GM12878 (cell line): ENCODE results near the gene NDUFC2. TPM values are rescaled to one million over a fixed set of nuclear protein-coding genes. Genes with fewer than 3 reads are reported as not detected.

Source experiments
- ATAC-seq: fragments of 200-7000 bp; cut with Tn5 transposase; 3 replicates; pipeline ENCODE4 v1.9.1; 2020; ENCODE audit warnings: mild to moderate bottlenecking, moderate library complexity
- BruUV-seq: library from RNA; stranded (reverse); fragments of 400-500 nt; replicated peaks from 2 replicates; lab custom pipeline; 2021; lab: Mats Ljungman, UMichigan
- CTCF ChIA-PET: fragments of 300-600 bp; sonication (Branson Sonifier 250); formaldehyde crosslinking; extraction: SDS; loops from one replicate; lab custom pipeline; 2021; ENCODE audit warnings: inconsistent platforms; lab: Yijun Ruan, JAX
- POLR2A ChIA-PET: fragments of 350-600 bp; formaldehyde crosslinking; extraction: SDS; loops from one replicate; lab custom pipeline; 2021; ENCODE audit warnings: inconsistent platforms; lab: Charles Lee
- RAD21 ChIA-PET: fragments of 300-600 bp; sonication (Branson Sonifier 250); formaldehyde crosslinking; loops from one replicate; lab custom pipeline; 2023; ENCODE audit warnings: antibody characterized with exemption; ENCODE audit not compliant: unreplicated experiment; lab: Charles Lee
- SMC1A ChIA-PET: fragments of 300-600 bp; sonication (Branson Sonifier 250); formaldehyde crosslinking; loops from one replicate; lab custom pipeline; 2023; ENCODE audit not compliant: unreplicated experiment, uncharacterized antibody; lab: Charles Lee
- DNase-seq: peaks from one replicate; pipeline ENCODE4 v3.0.0-alpha.2; 2011; ENCODE audit warnings: low read depth, low spot score
- FAIRE-seq: peaks from 3 replicates; lab custom pipeline; 2011; peaks lifted over from hg19 to GRCh38; lab: Jason Lieb, UNC
- H2AFZ ChIP-seq: 2 replicates; pipeline ENCODE4 v1.6.0; 2011; ENCODE audit warnings: low read depth, low read length, control low read depth; ENCODE audit not compliant: control insufficient read depth
- H3K27ac ChIP-seq: 2 replicates; pipeline ENCODE4 v1.5.1; 2011; ENCODE audit warnings: control low read depth; ENCODE audit not compliant: control insufficient read depth, insufficient read depth
- H3K27me3 ChIP-seq, 2 experiments: replicated peaks in 1 of 2; 2 replicates each; pipeline versions ENCODE4 v1.6.0 to v1.6.1; 2011; ENCODE audit warnings: low read length in 1 of 2; ENCODE audit not compliant: control insufficient read depth in 2 of 2, insufficient read depth in 2 of 2
- H3K36me3 ChIP-seq, 2 experiments: 2 replicates each; pipeline ENCODE4 v1.5.1; 2011; ENCODE audit warnings: low read length in 1 of 2; ENCODE audit not compliant: control insufficient read depth in 2 of 2, insufficient read depth in 2 of 2
- H3K4me1 ChIP-seq: 2 replicates; pipeline ENCODE4 v1.6.1; 2011; ENCODE audit warnings: mild to moderate bottlenecking, low read length, moderate library complexity, mixed read lengths; ENCODE audit not compliant: control insufficient read depth, insufficient read depth
- H3K4me2 ChIP-seq: 2 replicates; pipeline ENCODE4 v1.6.0; 2011; ENCODE audit warnings: control low read depth; ENCODE audit not compliant: control insufficient read depth, insufficient read depth
- H3K4me3 ChIP-seq: fragments of 200-600 bp; sonication (generic); 2 replicates; pipeline ENCODE4 v1.5.1; 2016
- H3K79me2 ChIP-seq: 2 replicates; pipeline ENCODE4 v1.6.0; 2011; ENCODE audit warnings: low read length; ENCODE audit not compliant: control insufficient read depth, insufficient read depth
- H3K9ac ChIP-seq: 2 replicates; pipeline ENCODE4 v1.8.0; 2011; ENCODE audit warnings: low read length, control low read depth, mixed read lengths; ENCODE audit not compliant: control insufficient read depth, insufficient read depth
- H3K9me3 ChIP-seq: replicated peaks from 3 replicates; pipeline ENCODE4 v1.5.1; 2011; ENCODE audit warnings: mild to moderate bottlenecking, low read length; ENCODE audit not compliant: control insufficient read depth, insufficient read depth
- H4K20me1 ChIP-seq: 2 replicates; pipeline ENCODE4 v1.6.0; 2011; ENCODE audit not compliant: control insufficient read depth, insufficient read depth
- ATF7 ChIP-seq: fragments of 450-650 bp; IDR thresholded peaks from 2 replicates; pipeline ENCODE4 v1.6.1; 2016; ENCODE audit warnings: low read depth, mild to moderate bottlenecking
- BCLAF1 ChIP-seq: fragments of 450-650 bp; IDR thresholded peaks from 2 replicates; pipeline ENCODE4 v1.6.1; 2017; ENCODE audit warnings: antibody characterized with exemption, mild to moderate bottlenecking, moderate library complexity
- DPF2 ChIP-seq: fragments of 450-650 bp; IDR thresholded peaks from 2 replicates; pipeline ENCODE4 v1.6.1; 2017; ENCODE audit warnings: mild to moderate bottlenecking
- E2F8 ChIP-seq: fragments of 450-650 bp; IDR thresholded peaks from 2 replicates; pipeline ENCODE4 v1.6.1; 2018; ENCODE audit warnings: mild to moderate bottlenecking, low read depth, moderate library complexity; ENCODE audit not compliant: partially characterized antibody
- EED ChIP-seq: sonication (generic); IDR thresholded peaks from 2 replicates; pipeline ENCODE4 v1.6.1; 2016; ENCODE audit warnings: antibody characterized with exemption, low read depth
- NFIC ChIP-seq: IDR thresholded peaks from 2 replicates; pipeline ENCODE4 v1.6.1; 2012; ENCODE audit warnings: low read depth, mild to moderate bottlenecking, inconsistent platforms, low read length, moderate library complexity
- NFXL1 ChIP-seq: fragments of 450-650 bp; IDR thresholded peaks from 2 replicates; pipeline ENCODE4 v1.6.1; 2017; ENCODE audit warnings: antibody characterized with exemption, mild to moderate bottlenecking, borderline replicate concordance
- RBBP5 ChIP-seq: fragments of 200-600 bp; sonication (generic); conservative IDR thresholded peaks from 2 replicates; pipeline ENCODE4 v1.6.1; 2016
- WRNIP1 ChIP-seq: IDR thresholded peaks from 2 replicates; pipeline ENCODE4 v1.6.1; 2011; ENCODE audit warnings: low read depth, low read length, improper control_type of control experiment, borderline replicate concordance
- in situ Hi-C: fragments of 300-500 bp; cut with MboI; formaldehyde crosslinking; loops from 9 replicates; pipeline ENCODE4 v1.14.3; 2018; ENCODE audit warnings: mixed read lengths
- intact Hi-C: fragments of 100-400 bp; cut with micrococcal nuclease; formaldehyde crosslinking; loops from one replicate; pipeline ENCODE4 v1.14.2; 2022; ENCODE audit not compliant: unreplicated experiment
- polyA plus RNA-seq, 11 experiments: library from polyadenylated mRNA; depleted of rRNA in 4 of 11; unstranded in 6 of 11; stranded (reverse) in 5 of 11; fragments of >200 nt; fragmentation: Nextera tagmentation in 4 of 11; fragmentation: Illumina TruSeq in 1 of 11; extraction: Ambion mirVana in 4 of 11; extraction: Trizol in 1 of 11; gene quantifications; 1 replicate in 1 of 11; 2 replicates in 10 of 11; pipeline versions ENCODE4 v1.2.1 to v1.2.3, GENCODE V29; 2011 to 2016; ENCODE audit warnings: inconsistent platforms in 2 of 11, missing spikeins in 2 of 11, low read depth in 1 of 11
- total RNA-seq, 4 experiments: library from RNA; depleted of rRNA in 3 of 4; stranded (reverse); fragments of >200 nt in 3 of 4; fragmentation: Illumina TruSeq in 1 of 4; extraction: Trizol in 1 of 4; gene quantifications; 2 replicates each; pipeline versions ENCODE4 v1.2.1 to v1.2.3, GENCODE V29; 2013 to 2021
- TF ChIP-seq, protein P1 (sequence below): fragments of 150-350 bp; IDR thresholded peaks from 2 replicates; pipeline ENCODE4 v1.6.1; 2016; ENCODE audit warnings: low read depth, low read length

The NDUFC2 gene
- total and polyA plus RNA-seq, 10 of the 15 experiments (the other 5 are each of a cell fraction or from before 2014, with no cell fraction given), result 103 to 529 (median 192) TPM

DNA sequence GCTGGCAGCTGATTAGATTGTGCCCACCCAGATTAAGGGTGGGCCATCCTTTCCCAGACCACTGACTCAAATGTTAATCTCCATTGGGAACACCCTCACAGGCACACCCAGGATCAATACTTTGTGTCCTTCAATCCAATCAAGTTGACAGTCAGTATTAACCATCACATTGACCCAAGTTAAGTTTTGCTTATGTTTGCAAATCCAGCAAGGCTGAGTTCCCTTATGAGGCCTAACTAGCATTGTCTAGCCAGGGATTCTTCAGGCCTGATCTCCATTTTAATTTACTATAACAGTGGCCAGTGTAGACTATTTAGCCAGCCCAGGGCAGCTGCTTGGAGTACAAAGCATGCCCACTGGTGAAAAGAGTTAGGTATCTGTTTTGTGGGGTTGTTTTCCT, 54.3 kb downstream of the NDUFC2 start:
- ChIA-PET CTCF (no interaction called here), POLR2A (no interaction called here), RAD21 (no interaction called here), SMC1A (no interaction called here)
- no TSS peak for BruUV-seq
- ATAC-seq (no peak), DNase-seq (no peak), FAIRE-seq (no peak)
- intact Hi-C loops (no loop called here), in situ Hi-C loops (no loop called here)
- Histone ChIP-seq H2AFZ (no peak overlapping the region), H3K27ac (no peak overlapping the region), H4K20me1 (no peaks in the 10 kb centered on the region), H3K4me3 (no peak overlapping the region), H3K4me2 (no peak overlapping the region), H3K27me3 (no peaks in the 10 kb centered on the region), H3K36me3 (no peaks in the 10 kb centered on the region), H3K79me2 (no peaks in the 10 kb centered on the region), H3K9ac (no peak overlapping the region), H3K9me3 (no peaks in the 10 kb centered on the region), H3K4me1 (no peaks in the 10 kb centered on the region)
- TF ChIP-seq RBBP5, result no peak
- TF ChIP-seq WRNIP1, result no peak
- TF ChIP-seq NFIC, result no peak
- TF ChIP-seq E2F8, result no peak
- no peak for TF ChIP-seq BCLAF1
- TF ChIP-seq ATF7, result no peak
- no peak for TF ChIP-seq NFXL1
- TF ChIP-seq, protein P1, sequence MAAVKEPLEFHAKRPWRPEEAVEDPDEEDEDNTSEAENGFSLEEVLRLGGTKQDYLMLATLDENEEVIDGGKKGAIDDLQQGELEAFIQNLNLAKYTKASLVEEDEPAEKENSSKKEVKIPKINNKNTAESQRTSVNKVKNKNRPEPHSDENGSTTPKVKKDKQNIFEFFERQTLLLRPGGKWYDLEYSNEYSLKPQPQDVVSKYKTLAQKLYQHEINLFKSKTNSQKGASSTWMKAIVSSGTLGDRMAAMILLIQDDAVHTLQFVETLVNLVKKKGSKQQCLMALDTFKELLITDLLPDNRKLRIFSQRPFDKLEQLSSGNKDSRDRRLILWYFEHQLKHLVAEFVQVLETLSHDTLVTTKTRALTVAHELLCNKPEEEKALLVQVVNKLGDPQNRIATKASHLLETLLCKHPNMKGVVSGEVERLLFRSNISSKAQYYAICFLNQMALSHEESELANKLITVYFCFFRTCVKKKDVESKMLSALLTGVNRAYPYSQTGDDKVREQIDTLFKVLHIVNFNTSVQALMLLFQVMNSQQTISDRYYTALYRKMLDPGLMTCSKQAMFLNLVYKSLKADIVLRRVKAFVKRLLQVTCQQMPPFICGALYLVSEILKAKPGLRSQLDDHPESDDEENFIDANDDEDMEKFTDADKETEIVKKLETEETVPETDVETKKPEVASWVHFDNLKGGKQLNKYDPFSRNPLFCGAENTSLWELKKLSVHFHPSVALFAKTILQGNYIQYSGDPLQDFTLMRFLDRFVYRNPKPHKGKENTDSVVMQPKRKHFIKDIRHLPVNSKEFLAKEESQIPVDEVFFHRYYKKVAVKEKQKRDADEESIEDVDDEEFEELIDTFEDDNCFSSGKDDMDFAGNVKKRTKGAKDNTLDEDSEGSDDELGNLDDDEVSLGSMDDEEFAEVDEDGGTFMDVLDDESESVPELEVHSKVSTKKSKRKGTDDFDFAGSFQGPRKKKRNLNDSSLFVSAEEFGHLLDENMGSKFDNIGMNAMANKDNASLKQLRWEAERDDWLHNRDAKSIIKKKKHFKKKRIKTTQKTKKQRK, result no peak
- no peak for TF ChIP-seq DPF2
- TF ChIP-seq EED, result no peak
